Measurements from ENCODE around the gene TRPM2.

TRPM2 gene

DNA sequence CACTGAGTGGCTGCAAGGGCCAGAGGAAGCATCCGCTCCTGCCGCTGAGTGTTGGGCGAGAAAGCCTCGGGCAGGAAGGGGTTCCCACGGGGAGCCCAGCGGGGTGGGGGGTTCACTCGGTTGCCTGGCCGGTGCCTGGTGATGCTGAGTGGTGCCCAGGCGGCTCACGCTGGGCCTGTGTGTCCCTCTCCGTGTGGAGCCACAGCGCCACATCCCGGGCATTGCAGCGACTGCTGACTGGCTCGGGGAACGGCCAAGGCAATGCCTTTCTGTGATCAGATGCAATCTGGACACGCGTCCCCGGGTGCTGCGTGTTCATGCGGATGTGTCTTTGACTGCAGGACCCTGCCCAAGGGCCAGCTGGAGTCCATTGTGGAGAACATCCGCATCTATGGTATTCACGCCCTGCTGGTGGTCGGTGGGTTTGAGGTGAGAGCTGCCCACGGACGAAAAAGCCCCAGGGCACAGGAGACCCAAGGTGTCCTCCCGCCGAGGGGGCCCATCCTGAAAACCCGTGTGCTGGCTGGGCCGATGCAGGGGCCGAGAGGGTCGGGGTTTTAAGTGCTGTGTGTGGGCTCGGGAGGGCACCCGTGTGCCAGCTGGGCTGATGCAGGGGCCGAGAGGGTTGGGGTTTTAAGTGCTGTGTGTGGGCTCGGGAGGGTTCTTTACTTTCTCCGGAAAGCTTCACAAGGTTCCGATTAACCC lies 30.6 kb upstream of the TRPM2 start:
- DNase-seq (ENCODE audit: low read depth), result no peak

GRCh38 chr21:44323591-44323990 lies 29.8 kb upstream of the TRPM2 start:
- DNase-seq (ENCODE audit: low read depth), result no peak

DNA sequence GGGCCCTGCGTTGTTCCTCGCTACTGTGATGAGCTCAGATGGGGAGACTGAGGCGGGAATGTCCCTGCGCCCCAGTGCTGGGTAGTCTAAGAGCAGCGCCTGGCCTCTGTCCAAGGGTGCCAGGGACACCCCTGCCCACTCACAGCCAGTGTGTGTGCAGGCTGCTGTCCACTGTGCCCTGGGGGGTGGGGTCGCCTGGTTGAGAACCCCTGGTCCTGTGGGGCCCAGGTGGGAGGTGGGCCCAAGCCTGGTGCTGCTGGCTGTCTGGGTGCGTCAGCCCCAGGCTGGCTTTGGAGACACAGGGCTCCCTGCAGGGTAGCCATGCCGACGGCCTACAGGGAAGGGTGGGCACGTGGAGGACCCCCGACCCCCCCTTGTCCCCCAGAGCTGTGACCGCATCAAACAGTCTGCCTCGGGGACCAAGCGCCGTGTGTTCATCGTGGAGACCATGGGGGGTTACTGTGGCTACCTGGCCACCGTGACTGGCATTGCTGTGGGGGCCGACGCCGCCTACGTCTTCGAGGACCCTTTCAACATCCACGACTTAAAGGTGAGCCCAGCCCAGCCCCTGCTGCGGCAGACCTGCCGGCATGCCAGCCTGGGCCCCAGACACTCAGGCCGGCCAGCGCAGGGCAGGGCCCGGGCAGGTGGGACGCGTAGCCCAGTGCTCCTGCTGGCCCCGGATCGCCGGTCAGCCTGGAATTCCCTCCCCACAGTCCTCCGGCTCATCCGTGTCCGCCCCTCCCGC lies 29.1 kb upstream of the TRPM2 start:
- no peak for DNase-seq (ENCODE audit: low read depth)

DNA sequence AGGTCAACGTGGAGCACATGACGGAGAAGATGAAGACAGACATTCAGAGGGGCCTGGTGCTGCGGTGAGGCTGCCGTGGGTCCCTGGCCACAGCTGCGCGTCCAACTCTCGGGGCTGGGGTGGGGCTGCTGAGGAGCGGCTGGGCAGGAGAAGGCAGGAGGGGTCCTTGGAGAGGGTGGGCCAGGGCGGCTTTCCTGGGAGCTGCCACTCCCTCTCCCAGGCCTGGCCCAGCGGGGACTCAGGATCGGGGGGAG lies 28.6 kb upstream of the TRPM2 start:
- DNase-seq (ENCODE audit: low read depth), result no peak

- no peak for DNase-seq (ENCODE audit: low read depth)
Observed at GRCh38 chr21:44325386-44326271, 27.8 kb upstream of the TRPM2 start.

DNA sequence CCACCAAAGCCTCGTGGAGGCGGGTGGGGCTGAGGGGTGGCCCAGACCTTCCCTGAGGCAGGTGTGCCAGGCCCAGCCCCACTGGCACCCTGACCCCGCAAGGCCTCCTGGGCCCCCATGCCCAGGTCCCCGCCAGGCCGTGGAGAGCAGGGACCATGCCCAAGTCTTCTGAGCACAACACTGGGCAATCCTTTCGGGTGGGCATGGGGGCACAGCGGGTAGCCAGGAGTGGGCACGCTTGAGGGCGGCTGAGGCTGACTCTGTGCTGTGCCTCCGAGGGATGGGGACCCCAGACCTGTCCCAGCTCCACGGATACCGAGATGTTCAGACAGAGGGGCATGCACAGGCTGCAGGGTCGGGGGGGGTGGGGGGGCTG lies 27.2 kb upstream of the TRPM2 start:
- no peak for DNase-seq (ENCODE audit: low read depth)

- no peak for DNase-seq (ENCODE audit: low read depth)
Observed at GRCh38 chr21:44326716-44327602, 26.5 kb upstream of the TRPM2 start.

DNA sequence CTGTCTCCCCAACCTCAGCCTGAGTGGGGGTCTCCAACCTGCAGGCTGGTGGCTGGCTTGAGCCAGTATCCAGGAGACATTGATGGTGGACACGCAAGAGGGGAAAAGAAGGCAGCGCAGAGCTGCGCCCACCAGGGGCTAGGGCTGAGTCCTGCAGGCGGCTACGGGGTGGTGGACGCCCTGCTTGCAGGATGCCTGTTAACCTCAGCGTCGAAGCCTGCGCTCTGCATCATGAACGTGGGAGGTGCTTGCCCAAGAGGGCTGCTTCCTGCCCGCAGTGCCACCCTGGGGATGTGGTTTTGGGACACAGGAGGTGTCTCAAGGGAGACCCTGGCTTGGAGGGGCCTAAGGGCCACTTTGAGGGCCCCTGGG lies 25.8 kb upstream of the TRPM2 start:
- DNase-seq (ENCODE audit: low read depth), result no peak

- no peak for DNase-seq (ENCODE audit: low read depth)
Observed at GRCh38 chr21:44328242-44328895, 25.1 kb upstream of the TRPM2 start.

DNA sequence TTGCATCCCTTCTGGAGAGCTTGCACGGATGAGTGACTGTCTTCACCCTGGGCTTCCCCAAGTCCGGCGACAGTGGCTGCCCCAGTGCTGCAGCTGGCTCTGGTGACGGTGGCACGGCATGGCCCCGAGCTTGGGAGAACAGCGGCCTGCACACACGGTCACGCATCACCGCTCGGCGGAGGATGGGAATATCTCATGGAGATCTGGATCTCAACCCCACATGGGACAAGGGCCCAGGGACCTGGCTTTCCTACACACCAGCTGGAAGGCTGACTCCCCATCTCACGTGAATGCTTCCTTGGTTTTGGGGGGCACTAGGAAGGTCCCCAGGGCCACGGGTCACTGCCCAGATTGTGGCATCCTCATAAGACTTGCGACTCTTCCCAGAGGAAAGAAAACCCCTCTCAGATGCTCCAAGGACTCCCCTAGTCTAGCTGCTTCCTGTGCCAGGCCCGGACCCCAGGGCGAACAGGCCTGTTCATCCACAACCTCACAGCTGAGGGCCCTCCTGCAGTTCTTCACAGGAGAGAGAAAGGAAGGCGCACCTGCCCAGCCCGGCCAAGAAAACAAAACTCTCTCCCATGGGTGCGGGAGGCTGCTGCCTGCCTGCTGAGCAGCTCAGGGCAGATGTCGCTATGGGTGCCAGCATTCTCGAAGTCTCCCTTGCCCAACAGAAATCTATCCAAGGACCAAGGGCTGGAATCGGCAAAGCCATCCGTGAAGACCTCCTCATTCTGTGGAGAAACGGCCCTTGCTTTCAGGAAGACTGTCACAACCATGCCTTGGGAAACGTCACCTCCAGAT lies 24.1 kb upstream of the TRPM2 start:
- no peak for DNase-seq (ENCODE audit: low read depth)

DNA sequence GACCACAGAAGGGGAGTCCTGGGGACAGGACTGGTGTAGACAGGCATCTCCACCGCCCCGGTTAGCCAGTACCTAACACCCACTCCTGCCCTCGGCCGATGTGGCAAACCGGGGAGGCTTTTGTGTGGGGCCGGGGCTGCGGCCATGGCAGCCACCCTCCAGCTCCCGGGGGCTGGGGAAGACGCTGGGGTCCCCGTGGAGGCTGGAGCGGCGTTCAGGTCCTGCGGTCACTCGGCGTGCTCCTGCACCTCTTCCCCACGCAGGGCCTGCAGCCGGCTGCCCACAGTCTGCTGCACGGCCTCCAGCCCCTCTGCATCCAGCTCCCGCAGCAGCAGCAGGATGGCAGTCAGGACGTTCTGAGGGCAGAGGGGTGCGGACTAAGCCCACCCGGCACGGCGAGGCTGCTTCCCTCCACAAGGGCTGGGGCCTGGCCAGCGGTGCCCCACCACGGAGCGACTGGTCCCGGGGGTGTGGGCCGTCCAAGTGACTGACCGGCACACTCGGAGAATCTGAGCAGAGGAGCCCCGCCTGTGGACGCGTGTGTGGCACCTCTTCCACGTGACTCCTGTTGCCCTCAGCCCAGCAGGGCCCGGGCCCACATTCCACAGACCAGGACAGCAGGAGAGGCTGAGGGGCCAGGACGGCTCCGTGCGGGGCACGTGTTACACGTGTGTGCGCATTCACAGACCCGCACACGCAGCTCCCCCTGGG lies 23.3 kb upstream of the TRPM2 start:
- DNase-seq (ENCODE audit: low read depth), result no peak

GRCh38 chr21:44330698-44331097 lies 22.7 kb upstream of the TRPM2 start:
- DNase-seq (ENCODE audit: low read depth), result no peak

DNA sequence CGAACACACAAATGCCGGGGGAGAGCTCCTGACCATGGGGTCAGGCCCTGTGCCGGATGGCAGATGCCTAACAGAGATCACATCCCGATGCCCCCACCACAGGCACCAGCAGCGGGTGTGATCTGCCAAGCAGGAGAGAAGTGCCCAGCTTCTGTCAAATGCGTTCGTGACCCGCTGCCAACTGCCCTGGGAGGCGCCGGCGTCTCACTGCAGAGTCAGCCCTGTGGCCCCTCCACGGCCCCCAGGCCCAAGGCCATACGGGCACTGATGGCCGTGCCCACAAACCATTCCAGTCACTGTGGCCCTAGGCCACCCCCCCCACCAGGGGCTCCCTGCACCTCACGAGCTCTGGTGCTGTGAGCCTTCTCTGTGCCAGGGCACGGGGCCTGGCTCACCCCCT lies 22.2 kb upstream of the TRPM2 start:
- no peak for DNase-seq (ENCODE audit: low read depth)

- DNase-seq (ENCODE audit: low read depth), result no peak
Observed at GRCh38 chr21:44331650-44332307, 21.6 kb upstream of the TRPM2 start.

DNA sequence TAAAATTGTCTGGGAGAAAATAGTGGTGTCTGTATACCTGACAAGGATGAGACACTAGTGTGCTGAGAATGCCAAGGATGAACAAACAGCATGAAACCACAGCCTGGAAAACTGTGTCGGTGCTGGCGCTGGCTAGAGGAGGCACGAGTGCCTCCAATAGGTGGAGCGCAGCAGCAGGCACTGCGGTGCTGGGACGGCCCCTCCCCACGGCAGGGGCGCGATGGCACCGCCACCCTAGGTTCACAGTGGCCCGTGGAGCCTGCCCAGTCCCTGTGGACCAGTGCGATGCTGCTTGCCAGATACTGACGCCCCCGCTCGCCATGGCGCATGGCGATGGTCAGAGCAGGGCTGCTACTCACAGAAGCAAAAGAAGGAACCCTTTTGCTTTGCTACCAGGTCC lies 21.0 kb upstream of the TRPM2 start:
- DNase-seq (ENCODE audit: low read depth), result no peak

DNA sequence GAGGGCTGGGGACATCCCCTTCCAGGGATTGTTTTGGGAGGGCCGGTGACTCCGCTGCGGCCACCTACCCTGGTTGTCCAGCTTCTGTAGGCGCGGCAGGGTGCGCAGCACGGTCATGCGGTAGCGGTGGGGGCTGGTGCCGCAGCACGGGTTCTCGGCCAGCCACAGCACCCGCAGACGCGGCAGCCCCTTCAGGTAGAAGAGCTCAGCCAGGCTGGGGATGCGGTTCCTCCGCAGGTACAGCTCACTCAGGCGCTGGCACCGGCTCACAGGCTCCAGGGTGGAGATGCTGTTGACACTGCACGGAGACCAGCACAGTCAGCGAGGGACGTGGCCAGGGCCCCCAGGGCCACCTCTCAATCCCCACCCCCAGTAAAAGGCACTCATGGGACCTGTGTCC lies 20.5 kb upstream of the TRPM2 start:
- no peak for DNase-seq (ENCODE audit: low read depth)

GRCh38 chr21:44333509-44334328 lies 19.7 kb upstream of the TRPM2 start:
- no peak for DNase-seq (ENCODE audit: low read depth)

DNA sequence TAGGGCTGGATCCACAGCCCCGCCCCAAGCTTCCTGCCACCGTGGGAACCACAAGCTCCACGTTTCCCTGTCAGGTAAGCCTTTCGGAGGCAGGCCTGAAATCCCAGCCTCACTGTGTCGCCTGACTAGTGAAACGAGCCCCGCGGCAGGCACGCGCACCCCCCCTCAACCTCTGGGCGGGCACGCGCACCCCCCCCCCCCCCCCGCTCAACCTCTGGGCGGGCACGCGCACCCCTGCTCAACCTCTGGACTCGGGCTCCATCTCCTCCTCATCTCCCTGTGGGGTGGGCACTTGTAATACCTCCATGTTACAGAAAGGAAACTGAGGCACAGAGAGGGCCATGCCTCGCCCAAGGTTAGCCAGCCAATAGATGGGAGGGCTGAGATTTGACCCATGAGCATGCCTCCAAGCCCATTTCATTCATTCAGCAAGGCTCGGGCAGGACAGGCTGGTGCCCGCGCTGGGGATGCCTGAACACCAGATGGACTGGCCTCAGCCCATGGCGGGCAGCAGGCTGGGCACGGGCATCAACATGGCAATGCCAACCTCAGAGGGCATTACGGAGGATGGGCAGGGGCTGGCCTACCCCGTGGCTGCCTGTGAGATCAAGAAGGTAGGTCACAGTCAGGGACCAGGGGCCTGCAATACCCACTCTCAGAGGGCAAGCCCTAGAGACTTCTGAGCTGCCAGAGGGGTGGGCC lies 18.9 kb upstream of the TRPM2 start:
- DNase-seq (ENCODE audit: low read depth), result no peak

Measured in T-helper 22 cell (primary cell).